Epithelial cell of umbilical artery (primary cell): Measurements from ENCODE around the gene CLDN12. TPM values are rescaled to one million over a fixed set of nuclear protein-coding genes. Genes with fewer than 3 reads are reported as not detected.

Source experiments
- total RNA-seq: library from RNA; depleted of rRNA; stranded (reverse); fragments of >200 nt; gene quantifications from 2 replicates; pipeline ENCODE4 v1.2.3, GENCODE V29; 2014

CLDN12 gene
- 7.1 and 8.5 TPM in 2 replicates for total RNA-seq

DNA sequence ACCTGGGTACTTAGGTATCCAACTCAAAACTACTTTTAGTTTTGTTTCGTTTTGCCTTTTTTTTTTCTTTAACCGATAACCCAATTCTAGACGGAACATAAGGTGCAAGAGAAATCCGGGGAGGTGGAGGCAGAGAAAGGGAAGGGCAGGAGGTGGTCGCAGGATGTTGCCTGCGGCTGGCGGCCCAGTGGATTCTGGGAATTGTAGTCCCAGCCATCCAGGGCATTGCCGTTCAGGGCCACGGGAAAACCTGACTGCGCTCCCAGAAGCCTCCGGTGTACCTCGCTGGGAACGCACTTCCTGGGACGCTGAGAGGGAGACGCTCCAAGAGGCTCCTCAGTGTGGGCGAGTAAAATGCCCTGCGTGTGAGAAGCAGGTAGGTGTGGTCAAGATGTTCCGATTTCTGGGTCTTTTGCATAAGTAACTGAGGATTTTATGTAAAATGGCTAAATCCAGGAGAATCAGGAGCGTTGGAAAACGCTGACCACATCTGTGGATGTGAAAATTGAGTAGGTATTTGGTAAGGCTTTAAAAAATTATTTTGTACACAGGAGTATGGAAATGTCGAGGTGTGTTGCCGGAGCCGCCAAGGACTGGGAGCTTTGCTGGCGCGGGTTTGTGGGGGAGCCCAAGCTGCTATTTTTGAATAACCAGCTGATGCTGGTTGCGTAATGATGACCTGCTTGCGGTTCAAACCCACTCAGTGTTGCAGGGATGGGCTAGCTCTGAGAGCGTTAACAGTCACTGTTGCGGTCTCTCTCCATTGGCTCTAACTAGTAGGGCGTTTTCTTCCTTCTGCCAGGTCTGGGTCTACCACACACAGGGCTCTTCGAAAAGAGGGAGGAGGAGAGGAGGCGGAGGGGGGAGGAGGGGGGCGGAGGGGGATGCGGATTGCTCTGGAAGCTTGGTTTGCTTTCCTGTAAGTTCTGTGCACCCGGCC lies at the start of gene CLDN12:
CLDN12 (plus strand) TSS at position 288 of the 940 bp plus-strand sequence. CDS start 9,216 bp downstream, outside the sequence.

Other genes starting within 250 kb of the CLDN12 start
- gene STEAP1, start 249.0 kb upstream of the CLDN12 start, total RNA-seq = 58.1 and 59.0 TPM in 2 replicates
- 5.8 and 12.8 TPM in 2 replicates for gene STEAP2, start 191.7 kb upstream of the CLDN12 start, total RNA-seq
- 1.2 and 1.6 TPM in 2 replicates for gene CFAP69, start 158.3 kb upstream of the CLDN12 start, total RNA-seq
- not detected in 2 replicates for gene FAM237B, start 82.2 kb upstream of the CLDN12 start, total RNA-seq
- gene GTPBP10, start 56.7 kb upstream of the CLDN12 start, total RNA-seq = 13.6 and 15.5 TPM in 2 replicates
- gene PTTG1IP2, start 66.2 kb downstream of the CLDN12 start, total RNA-seq = not detected in 2 replicates
- 14.0 and 17.9 TPM in 2 replicates for gene CDK14, start 192.9 kb downstream of the CLDN12 start, total RNA-seq